ENCODE results near the gene POLR1E.
"Not testable (repeated sequence)": the region's sequence is repeated elsewhere in the genome, so short reads cannot be mapped to it uniquely, and the experiment has no call there.

The POLR1E gene

GRCh38 chr9:37465249-37466036 is 20.3 kb upstream of the POLR1E start, which contains the start of gene ZBTB5:
ZBTB5 (minus strand) TSS chr9:37465450; CDS start chr9:37442551, 22,899 bp downstream.
- DNase-seq (ENCODE audit: low read depth in 2 of 2): peak; percentile 99

- DNase-seq (ENCODE audit: low read depth in 2 of 2): no peak
Observed at GRCh38 chr9:37466037-37466709, 19.6 kb upstream of the POLR1E start.

GRCh38 chr9:37467530-37467929 is 18.2 kb upstream of the POLR1E start:
- not testable (repeated sequence) for DNase-seq (ENCODE audit: low read depth in 2 of 2)

- no peak for DNase-seq (ENCODE audit: low read depth in 2 of 2)
Observed at GRCh38 chr9:37468620-37469019, 17.1 kb upstream of the POLR1E start.

GRCh38 chr9:37471942-37472684 is 13.6 kb upstream of the POLR1E start:
- no peak for DNase-seq (ENCODE audit: low read depth in 2 of 2)

GRCh38 chr9:37473982-37474381 is 11.8 kb upstream of the POLR1E start:
- not testable (repeated sequence) for DNase-seq (ENCODE audit: low read depth in 2 of 2)

- DNase-seq (ENCODE audit: low read depth in 2 of 2): no peak
Observed at GRCh38 chr9:37474438-37474837, 11.3 kb upstream of the POLR1E start.

GRCh38 chr9:37476930-37477329 is 8.8 kb upstream of the POLR1E start:
- no peak for DNase-seq (ENCODE audit: low read depth in 2 of 2)

- not testable (repeated sequence) for DNase-seq (ENCODE audit: low read depth in 2 of 2)
Observed at GRCh38 chr9:37477443-37477842, 8.3 kb upstream of the POLR1E start.

GRCh38 chr9:37477987-37478619 is 7.6 kb upstream of the POLR1E start:
- not testable (repeated sequence) for DNase-seq (ENCODE audit: low read depth in 2 of 2)

GRCh38 chr9:37480759-37481158 is 5.0 kb upstream of the POLR1E start:
- no peak for DNase-seq (ENCODE audit: low read depth in 2 of 2)

GRCh38 chr9:37486256-37486615 is 488 bp downstream of the POLR1E start:
- DNase-seq (ENCODE audit: low read depth in 2 of 2): no peak

GRCh38 chr9:37486616-37487548 is 1.1 kb downstream of the POLR1E start:
- no peak for DNase-seq (ENCODE audit: low read depth in 2 of 2)

- DNase-seq (ENCODE audit: low read depth in 2 of 2): no peak
Observed at GRCh38 chr9:37491939-37492338, 6.2 kb downstream of the POLR1E start.

GRCh38 chr9:37495571-37495970 is 9.8 kb downstream of the POLR1E start:
- DNase-seq (ENCODE audit: low read depth in 2 of 2): no peak

- no peak for DNase-seq (ENCODE audit: low read depth in 2 of 2)
Observed at GRCh38 chr9:37496020-37496419, 10.3 kb downstream of the POLR1E start.

GRCh38 chr9:37497320-37497719 is 11.6 kb downstream of the POLR1E start:
- no peak for DNase-seq (ENCODE audit: low read depth in 2 of 2)

- DNase-seq (ENCODE audit: low read depth in 2 of 2): no peak
Observed at GRCh38 chr9:37498457-37498856, 12.7 kb downstream of the POLR1E start.

- DNase-seq (ENCODE audit: low read depth in 2 of 2): no peak
Observed at GRCh38 chr9:37499297-37499696, 13.5 kb downstream of the POLR1E start.

GRCh38 chr9:37501957-37502596 is 16.3 kb downstream of the POLR1E start:
- no peak for DNase-seq (ENCODE audit: low read depth in 2 of 2)

Measured in stimulated activated CD8-positive, alpha-beta memory T cell treated with anti-CD3 and anti-CD28 coated beads, Interleukin-7, amount 100 ng/mL, for 4 hours (primary cell).